Measurements from ENCODE around the gene PTPRG.

GRCh38 chr3:61724801-61725200 lies 163.4 kb downstream of the PTPRG start:
- TF ChIP-seq, protein P1, sequence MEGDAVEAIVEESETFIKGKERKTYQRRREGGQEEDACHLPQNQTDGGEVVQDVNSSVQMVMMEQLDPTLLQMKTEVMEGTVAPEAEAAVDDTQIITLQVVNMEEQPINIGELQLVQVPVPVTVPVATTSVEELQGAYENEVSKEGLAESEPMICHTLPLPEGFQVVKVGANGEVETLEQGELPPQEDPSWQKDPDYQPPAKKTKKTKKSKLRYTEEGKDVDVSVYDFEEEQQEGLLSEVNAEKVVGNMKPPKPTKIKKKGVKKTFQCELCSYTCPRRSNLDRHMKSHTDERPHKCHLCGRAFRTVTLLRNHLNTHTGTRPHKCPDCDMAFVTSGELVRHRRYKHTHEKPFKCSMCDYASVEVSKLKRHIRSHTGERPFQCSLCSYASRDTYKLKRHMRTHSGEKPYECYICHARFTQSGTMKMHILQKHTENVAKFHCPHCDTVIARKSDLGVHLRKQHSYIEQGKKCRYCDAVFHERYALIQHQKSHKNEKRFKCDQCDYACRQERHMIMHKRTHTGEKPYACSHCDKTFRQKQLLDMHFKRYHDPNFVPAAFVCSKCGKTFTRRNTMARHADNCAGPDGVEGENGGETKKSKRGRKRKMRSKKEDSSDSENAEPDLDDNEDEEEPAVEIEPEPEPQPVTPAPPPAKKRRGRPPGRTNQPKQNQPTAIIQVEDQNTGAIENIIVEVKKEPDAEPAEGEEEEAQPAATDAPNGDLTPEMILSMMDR (IDR thresholded peaks at IDR 0.05; ENCODE audit: low read depth, low read length, missing input control): no peak
- TF ChIP-seq REST (IDR thresholded peaks at IDR 0.05) (no peak), RAD21 (IDR thresholded peaks at IDR 0.05) (no peak), ZBTB33 (IDR thresholded peaks at IDR 0.05) (no peak), SP1 (IDR thresholded peaks at IDR 0.05) (no peak), TAF1 (conservative IDR thresholded peaks at IDR 0.05) (no peak), FOXA1 (IDR thresholded peaks at IDR 0.05) (no peak), GABPA (IDR thresholded peaks at IDR 0.05 in 1 of 2, conservative IDR thresholded peaks at IDR 0.05 in 1 of 2) (no peak), MAX (IDR thresholded peaks at IDR 0.05) (no peak), EGR1 (IDR thresholded peaks at IDR 0.05; ENCODE audit: low read depth in 2 of 2) (no peak), YY1 (IDR thresholded peaks at IDR 0.05) (no peak), HNF4A (conservative IDR thresholded peaks at IDR 0.05) (no peak)

Measured in liver (tissue), 3 donors.